Measurements from ENCODE around the gene SEC22B. TPM values are rescaled to one million over a fixed set of nuclear protein-coding genes. Genes with fewer than 3 reads are reported as not detected.

The SEC22B gene
- total RNA-seq (2022; extraction: Qiagen RNA extraction; ENCODE audit: low read depth): 5.9 to 9.3 TPM (median 8.0 TPM) in 5 replicates

GRCh38 chr1:120176092-120176855, at the start of gene SEC22B:
SEC22B (minus strand) TSS chr1:120176520; CDS start chr1:120176381, 139 bp downstream.

Other genes with a start within 250 kb of the SEC22B start
- 14.5 to 28.1 TPM (median 25.6 TPM) in 5 replicates for gene NOTCH2, start 106.9 kb downstream of the SEC22B start, total RNA-seq (2022; extraction: Qiagen RNA extraction; ENCODE audit: low read depth)
- 3.9 to 5.2 TPM (median 4.6 TPM) in 5 replicates for gene NBPF8, start 238.5 kb upstream of the SEC22B start, total RNA-seq (2022; extraction: Qiagen RNA extraction; ENCODE audit: low read depth)